Measurements from ENCODE around the gene ISY1.
"Not testable (repeated sequence)": the region's sequence is repeated elsewhere in the genome, so short reads cannot be mapped to it uniquely, and the experiment has no call there.

Gene ISY1

DNA sequence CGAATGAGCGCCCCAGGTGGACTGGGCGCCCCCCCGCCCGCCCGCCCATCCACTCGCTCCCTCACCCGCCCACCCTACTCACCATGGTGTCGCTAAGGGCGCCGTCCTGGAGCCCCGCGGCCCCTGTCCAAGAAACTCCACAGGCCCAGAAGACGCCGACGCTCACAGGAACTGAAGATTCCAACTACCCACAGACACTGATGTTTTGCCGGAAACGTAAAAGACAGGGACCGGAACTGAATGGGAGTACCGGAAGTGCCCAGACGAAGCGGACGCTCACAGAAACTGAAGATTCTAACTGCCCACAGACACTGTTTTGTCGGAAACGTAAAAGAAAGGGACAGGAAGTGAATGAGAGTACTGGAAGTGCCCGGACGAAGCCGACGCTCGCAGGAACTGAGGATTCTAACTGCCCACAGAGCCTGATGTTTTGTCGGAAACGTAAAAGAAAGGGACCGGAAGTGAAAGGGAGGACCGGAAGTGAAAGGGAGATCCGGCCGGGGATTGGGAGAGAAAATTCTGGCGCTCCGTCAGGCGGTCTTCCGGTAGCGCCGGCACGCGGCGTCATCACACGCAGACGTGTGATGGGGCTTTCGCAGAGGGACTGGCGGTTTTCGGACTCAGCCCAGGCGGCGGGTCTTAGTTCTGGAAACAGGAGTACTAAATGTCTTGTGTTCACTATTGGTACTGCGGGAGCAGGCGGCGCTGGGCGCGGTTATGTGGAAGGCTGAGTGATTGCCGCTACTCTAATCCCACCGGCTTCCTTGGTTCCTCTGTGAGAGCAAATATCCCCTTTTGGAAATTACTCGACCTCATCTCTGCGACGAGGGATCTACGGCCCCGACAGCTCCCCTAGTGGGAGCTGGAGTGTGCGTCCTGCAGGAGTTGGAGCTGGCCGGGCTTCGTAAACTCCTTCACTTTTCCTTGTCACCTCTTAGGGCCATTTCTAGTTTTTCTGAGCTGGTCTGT is at the start of gene ISY1:
TSS of gene ISY1 (minus strand) at position 173 of the 969 bp plus-strand sequence. CDS start at position 85, 88 bp downstream.
- peak; percentile 92 for DNase-seq (ENCODE audit: low spot score)

DNA sequence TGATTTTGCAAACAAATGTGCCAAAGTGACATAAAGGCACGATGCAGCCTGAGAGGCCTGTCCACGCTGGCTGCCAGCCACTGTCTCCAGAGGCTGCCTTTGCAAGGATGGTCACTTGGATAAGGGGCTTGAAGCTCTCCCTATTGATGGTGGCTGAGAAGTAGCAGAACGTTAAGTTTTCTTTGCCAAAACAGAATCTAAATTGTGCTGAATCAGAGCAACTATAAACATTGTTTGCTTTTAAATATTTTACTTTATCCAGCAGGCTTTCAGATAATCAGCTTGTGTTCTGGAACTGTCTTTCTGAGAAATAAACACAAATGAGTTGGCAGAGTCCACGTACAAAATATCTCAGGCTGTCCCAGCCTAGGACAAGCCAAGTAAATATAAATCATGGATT is 46.6 kb upstream of the ISY1 start:
- peak; percentile 39 for DNase-seq (ENCODE audit: low spot score)

DNA sequence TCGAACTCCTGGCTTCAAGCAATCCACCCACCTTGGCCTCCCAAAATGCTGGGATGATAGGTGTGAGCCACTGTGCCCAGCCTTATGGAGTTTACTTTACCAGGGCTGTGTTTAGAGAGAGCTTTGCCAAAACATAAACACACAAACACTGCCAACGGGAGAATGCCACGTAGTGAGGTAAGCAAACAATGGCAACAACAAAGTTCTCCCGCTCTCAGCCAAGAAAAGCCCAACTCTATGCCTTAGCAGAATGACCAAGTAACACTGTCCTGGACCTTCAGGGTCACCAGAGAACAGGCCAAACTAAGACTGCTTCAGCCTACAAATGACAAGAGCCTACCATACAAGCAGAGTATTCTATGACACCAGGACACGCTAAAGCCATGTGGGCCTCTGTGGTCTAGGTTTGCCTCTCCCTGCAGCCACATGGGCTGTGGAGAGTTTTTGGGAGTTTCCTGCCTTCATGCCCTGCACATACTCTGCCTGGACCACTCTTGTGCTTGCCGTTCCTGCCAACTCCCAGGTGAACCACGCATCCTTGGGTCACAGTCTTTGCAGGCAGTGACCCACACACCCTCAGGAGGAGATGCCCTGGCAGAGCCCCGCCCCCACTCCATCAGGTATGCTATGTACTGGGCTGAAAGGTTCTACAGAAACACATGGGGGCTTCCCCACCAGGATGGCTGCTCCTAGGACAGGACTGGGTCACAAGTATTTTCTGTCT is 44.4 kb upstream of the ISY1 start:
- no peak for DNase-seq (ENCODE audit: low spot score)

DNA sequence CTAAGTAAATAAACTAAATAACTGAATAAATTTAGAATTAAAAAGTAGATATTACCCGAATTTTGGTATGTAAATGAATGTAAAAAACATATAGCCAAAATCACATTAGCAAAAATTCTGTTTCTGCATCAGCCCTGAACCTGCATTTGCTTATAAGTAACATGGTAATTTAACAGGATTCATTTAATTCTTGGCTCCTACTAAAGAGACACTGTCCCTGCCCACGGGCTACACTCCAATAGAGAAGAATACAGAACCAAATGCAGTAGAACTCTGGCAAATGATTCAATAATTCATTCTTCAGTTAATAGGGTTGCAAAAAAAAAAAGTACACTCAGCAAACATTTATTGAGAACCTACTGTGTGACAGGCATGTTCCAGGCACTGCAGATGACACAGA is 43.6 kb upstream of the ISY1 start:
- DNase-seq (ENCODE audit: low spot score), result no peak

DNA sequence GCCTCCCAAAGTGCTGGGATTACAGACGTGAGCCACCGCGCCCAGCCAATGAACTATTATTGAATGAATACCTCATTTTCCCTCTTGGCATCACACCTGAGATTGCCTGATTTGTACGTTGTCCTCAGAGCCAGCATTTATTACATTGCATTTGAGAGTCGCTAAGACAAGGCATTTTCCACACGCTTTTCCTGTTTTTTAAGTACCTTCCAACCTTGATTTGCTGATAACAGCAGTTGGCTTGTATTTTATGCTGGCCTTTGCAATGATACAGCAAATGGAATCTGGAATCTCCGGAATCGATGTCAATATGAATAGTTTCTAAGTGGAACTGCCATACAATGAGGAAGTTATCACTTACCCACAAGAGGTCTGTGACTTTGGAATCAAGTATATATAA is 38.5 kb upstream of the ISY1 start:
- DNase-seq (ENCODE audit: low spot score), result no peak

DNA sequence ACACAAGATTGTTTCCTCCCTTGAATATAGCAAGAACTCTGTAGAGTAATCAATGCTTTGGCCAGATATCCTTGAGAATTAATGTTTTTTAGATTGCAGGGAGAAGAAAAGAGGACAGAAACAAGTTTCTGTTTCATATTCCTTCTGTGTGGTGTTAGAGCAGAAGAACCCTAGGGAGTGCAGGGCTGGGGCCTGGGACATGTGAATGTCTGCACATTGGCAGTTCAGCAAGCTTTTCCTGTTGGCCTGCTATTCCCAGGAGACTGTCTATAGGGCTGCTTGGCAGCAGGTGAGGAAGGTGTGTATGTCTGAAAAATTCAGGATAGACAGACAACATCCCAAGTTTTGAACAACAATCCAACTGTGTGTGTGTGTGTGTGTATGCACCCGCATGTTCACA is 36.5 kb upstream of the ISY1 start:
- DNase-seq (ENCODE audit: low spot score), result no peak

DNA sequence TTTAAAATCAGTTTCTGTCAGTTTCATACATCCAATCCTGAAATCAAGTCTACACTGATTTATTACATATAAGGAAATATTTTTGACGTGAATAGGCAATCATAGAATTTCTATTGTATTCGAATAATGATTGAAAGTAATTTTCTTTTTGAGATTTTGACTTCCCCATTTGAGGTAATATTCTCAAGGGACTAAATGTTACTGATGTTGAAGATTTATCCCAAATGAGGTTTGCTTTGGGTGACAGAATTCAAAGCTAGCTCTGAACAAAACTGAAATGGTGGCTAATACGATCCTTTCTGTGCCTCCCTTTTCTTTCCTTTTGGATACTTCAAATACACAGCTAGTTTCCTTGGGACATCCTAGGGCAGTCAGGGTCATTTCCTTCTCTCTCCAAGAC is 35.7 kb upstream of the ISY1 start:
- DNase-seq (ENCODE audit: low spot score), result no peak

DNA sequence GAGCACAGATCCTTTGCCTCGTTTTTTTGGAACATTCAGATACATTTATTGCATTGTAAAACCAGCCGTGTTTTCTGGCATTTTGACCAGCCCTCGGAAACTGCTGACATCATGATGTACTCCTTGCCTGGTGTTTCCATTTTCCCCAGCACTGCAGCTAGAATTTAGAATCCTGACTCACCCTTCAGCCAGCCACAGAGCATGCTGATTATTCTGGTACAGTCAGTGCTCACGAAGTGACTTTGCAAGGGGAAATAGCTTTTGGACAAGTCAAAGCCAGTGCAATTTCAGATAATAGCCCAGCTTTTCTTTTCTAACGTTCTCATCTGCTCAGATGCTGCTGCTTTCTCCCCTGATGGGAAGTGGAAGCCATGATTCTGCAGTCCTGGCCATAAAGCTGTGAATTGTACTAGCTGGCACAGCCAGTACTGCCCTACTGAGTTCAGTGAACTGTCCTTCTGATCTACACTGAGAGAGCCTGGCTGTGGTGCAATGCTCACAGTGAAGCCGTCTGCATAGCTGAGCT is 34.9 kb upstream of the ISY1 start:
- DNase-seq (ENCODE audit: low spot score), result peak; percentile 79

DNA sequence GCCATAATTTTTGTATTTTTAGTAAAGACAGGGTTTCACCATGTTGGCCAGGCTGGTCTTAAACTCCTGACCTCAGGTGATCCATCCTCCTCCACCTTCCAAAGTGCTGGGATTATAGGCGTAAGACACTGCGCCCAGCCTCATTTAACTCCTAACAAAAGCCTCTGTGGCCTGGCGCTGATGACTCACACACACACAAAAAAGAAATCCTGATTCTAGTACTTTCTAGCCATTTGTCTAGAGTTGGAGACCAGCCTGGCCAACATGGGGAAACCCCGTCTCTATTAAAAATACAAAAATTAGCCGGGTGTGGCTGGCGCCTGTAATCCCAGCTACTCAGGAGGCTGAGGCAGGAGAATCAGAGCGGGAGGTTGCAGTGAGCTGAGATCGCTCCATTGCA is 28.9 kb upstream of the ISY1 start:
- DNase-seq (ENCODE audit: low spot score), result not testable (repeated sequence)

DNA sequence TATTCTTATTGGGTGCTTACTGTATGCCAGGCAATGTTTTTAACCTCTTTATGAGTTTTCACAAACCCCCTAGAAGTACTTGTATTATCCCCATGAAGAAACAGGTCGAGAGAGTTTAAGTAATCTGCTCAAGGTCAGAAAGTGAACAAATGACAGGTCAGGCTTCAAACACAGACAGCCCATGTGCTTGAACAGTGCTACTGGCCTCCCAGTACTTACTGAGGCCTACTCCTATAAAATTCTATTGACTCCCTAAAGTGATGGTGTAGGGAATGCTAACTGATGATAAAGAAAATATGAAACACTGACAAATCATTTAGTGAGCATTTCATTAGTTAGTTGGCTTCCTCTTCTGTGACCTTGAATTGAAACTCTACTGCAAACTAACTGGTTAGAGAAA is 27.0 kb upstream of the ISY1 start:
- no peak for DNase-seq (ENCODE audit: low spot score)

DNA sequence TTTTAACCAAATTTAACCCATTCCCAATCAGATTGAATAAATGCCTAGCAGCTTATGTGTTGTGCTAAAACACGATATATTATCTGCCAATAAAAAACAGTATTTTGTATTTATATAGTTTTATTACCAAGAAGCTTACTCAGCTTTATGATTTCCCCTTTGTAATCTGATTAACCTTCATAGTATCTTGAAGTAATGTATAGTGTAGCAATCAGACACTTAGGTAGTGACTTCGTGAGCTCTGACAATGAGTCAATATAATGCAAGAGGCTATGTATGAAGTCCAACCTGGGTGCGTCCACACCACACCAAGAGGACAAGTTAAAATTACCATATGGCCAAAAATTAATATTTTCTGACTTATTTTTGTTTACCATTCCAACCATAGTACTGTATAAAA is 24.9 kb upstream of the ISY1 start:
- DNase-seq (ENCODE audit: low spot score), result no peak

DNA sequence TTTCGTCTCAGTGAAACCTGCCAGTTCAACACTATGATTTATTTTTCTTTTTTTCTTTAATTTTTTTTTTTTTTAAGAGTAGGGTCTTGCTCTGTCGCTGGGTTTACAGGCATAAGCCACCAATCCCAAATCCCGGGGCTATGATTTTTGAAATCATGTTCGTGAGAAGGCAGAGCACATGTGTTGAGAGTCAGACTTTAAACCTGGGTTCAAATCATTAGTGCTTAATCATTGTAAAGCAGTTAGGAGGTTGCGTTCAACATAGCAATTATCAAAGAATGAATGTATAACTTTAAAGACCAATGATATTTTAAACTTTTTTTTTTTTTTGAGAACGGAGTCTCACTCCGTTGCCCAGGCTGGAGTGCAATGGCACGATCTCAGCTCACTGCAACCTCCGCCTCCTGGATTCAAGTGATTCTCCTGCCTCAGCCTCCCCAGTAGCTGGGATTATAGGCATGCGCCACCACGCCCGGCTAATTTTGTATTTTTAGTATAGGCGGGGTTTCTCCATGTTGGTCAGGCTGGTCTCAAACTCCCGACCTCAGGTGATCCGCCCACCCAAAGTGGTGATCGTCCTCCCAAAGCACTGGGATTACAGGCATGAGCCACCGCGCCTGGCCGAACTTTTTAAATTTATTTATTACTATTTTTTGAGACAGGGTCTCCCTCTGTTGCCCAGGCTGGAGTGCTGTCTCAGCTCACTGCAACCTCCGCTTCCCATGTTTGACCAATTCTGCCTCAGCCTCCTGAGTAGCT is 24.1 kb upstream of the ISY1 start:
- DNase-seq (ENCODE audit: low spot score), result not testable (repeated sequence)

DNA sequence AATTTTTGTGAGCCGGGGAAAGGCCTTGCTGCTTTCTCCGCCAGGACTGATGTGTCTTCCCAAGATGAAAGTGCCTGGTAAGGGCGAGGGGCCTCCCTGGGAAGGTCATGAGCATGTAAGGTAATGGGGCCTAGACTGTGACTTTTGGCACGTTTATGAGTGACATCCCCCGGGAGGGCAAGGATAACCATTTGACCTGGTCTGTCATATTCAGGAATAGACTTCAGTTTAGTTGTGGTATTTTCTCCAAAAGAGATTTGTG is 23.5 kb upstream of the ISY1 start:
- peak; percentile 40 for DNase-seq (ENCODE audit: low spot score)

DNA sequence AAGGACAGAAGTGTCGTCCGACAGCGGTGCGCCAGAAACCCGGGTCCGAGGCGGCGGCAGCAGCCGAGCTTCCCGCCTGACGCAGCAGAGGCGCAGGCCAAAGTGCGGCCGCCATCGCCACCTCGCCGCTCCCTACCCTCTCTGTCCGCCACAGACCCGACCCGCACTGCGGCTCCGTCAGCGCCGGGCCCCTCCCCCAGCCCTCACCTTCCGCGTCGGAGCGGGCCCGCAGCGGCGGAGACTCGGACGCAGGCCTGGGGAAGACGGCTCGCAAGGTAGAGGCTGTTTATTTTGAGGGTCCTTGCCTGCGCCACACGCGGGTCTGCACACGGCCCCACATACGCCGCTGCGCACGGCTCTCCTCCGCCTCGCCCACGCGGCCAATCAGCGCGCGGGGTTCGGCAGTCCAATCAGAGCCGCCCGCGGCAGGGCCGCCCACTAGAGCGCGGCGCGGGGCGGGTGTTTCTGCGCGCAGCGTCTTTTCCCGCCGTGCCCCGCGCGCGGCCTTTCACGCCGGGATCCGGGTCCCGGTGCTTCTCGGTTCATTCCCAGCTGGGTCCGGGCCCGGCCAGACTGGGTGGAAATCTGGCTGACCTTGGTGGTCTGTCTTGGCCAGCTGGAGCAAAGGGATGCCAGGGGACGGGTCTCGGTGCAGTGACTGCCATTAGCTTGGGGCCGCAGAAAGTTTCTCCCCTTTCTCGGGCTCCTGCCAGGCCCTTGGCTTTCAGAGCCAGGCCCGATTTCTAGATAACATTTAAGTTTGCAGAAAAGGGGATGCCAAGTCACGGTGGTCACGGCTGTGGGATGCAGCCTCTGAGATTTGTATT is 22.9 kb upstream of the ISY1 start, which contains the start of gene CNBP:
TSS of gene CNBP (minus strand) at position 328 of the 827 bp plus-strand sequence. CDS start 12,139 bp downstream, outside the sequence.
- DNase-seq (ENCODE audit: low spot score), result peak; percentile 97

DNA sequence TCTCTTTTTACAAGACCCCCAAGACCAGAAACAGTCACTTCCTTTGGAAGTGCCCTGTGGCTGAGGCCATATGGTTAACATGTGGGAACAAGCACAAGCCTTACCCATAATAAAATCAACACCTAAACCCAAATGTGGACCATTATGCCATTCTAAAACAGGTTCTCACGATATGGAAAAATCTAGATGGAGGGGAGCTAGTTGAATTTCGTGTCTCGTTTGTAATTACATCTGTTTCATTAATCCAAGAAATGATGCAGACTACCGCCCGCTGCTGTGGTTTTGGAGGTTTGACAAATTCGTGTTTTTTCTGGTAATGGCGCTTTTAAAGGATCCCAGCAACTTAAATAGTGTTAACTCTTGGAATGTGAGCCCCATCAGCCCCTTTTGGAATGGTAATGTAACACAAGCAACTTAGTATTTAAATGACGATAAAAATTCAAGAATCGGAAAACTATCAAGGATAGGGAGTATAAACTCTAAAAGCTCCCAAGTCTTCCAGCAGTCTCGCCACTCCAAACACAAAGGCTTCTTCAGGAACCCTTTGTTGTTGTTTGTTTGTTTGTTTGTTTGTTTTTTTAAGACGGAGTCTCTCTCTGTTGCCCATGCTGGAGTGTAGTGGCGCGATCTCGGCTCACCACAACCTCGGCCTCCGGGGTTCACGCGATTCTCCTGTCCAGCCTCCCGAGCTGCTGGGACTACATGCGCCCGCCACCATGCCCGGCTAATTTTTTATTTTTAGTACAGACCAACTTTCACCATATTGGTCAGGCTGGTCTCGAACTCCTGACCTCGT is 21.7 kb upstream of the ISY1 start:
- DNase-seq (ENCODE audit: low spot score), result no peak

DNA sequence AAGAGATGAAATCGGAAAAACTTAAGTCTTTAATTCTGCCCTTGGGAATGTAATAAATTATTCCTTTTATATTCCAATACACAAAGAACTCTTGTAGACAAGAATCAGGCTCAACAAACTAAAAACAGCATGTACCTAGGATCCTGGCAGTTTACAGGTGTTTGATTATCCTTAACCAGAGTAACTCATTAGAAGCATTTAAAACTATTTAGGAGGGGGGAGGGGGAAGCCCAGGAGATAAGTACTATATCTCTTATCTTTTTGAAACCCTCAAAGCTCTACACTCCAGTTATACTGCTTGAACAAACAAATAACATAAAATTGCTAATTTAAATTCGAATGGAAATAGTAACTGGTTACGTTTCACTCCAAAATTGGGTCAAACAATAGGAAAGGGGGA is 21.0 kb upstream of the ISY1 start:
- no peak for DNase-seq (ENCODE audit: low spot score)

DNA sequence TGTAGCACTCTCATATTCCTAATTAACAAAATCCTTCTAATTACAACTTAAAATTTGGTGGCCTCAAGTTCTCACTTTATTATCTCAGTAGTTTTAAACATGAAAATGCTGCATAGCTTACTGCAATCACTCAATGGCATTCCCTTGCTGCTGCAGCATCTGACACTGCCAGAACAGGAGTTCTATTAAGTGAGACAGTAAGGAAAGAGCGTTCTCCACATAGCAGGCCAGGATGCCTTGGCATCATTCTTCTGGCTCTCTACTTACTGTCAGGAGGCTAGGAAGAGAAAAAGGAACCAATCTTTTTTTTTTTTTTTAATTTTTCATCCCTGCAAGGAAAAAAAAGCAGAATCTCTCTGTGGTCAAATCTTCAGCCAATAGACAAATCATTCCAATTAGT is 19.6 kb upstream of the ISY1 start:
- no peak for DNase-seq (ENCODE audit: low spot score)

DNA sequence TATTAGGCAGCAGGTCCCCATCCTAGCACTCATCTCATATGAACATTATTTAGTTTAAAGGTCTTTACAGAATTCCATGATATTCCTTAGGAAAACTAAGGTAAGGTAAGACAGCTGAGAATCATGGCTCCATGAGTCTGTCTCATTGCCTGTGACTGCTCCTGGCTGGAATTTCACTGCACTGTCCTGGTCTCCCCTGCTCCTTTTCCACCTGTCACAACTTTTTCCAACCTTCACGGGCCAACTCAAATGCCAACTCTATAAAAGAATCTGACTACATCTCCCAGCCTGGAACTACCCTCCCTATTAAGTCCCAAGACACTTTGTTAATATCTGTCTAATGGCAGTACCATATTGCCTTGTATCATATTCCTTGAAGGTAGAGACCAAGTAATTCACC is 15.2 kb upstream of the ISY1 start:
- DNase-seq (ENCODE audit: low spot score), result no peak

DNA sequence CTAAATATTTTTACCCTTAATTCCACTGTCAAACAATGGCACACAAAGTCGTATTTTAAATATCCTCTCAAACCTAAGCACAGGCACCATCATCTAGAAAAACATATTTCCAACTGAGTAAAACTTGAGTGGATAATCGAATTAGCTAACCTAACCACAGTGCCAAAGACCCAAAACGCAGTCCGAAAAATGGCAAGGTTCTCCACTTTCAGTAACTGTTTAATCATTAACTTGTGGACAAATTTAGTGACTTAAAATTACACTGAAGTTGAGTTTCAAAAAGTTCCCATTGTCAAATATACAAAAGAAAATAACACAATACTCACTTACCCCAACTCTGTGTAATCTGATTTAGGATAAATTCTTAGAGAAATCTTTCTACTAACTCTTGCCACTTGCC is 12.9 kb upstream of the ISY1 start:
- DNase-seq (ENCODE audit: low spot score), result no peak

DNA sequence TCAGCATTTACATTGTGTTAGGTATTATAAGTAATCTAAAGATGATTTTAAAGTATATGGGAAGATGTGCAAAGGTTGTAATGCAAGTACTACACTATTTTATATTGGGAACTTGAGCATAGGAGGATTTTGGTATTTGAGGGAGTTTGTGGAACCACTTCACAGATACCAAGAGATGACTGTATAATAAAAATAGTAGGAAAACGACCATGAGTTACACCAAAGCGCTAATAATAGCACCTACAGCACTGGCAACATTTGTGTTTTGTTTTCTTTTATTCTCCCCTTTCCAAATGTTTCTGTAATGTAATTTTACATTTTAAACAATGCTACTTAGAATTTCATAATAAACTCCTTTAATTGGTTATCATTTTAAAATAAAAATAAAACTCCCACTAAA is 12.3 kb upstream of the ISY1 start:
- no peak for DNase-seq (ENCODE audit: low spot score)
